IMR-90 (cell line): Measurements from ENCODE around the gene ZBTB7B.

Experiments
- CEBPB ChIP-seq: IDR thresholded peaks from 2 replicates; pipeline ENCODE4 v1.6.1; 2012; ENCODE audit warnings: low read depth, low read length, improper control_type of control experiment
- CHD1 ChIP-seq: IDR thresholded peaks from 2 replicates; pipeline ENCODE4 v1.6.1; 2012; ENCODE audit warnings: low read depth, low read length, improper control_type of control experiment
- CTCF ChIP-seq: conservative IDR thresholded peaks from 2 replicates; pipeline ENCODE4 v1.5.1; 2012; ENCODE audit warnings: mild to moderate bottlenecking, low read depth, low read length, improper control_type of control experiment
- MAZ ChIP-seq: IDR thresholded peaks from 2 replicates; pipeline ENCODE4 v1.6.1; 2012; ENCODE audit warnings: low read depth, mild to moderate bottlenecking, low read length, improper control_type of control experiment, moderate library complexity, borderline replicate concordance
- MXI1 ChIP-seq: IDR thresholded peaks from 2 replicates; pipeline ENCODE4 v1.6.1; 2012; ENCODE audit warnings: low read depth, mild to moderate bottlenecking, low read length, moderate library complexity, borderline replicate concordance
- NFE2L2 ChIP-seq: fragments of 150-350 bp; IDR thresholded peaks from 2 replicates; pipeline ENCODE4 v1.6.1; 2016; ENCODE audit warnings: low read depth, mild to moderate bottlenecking, low read length
- POLR2A ChIP-seq: IDR thresholded peaks from 2 replicates; pipeline ENCODE4 v1.6.1; 2012; ENCODE audit warnings: mild to moderate bottlenecking, low read depth, low read length
- RAD21 ChIP-seq: IDR thresholded peaks from 2 replicates; pipeline ENCODE4 v1.6.1; 2012; ENCODE audit warnings: low read length, improper control_type of control experiment
- RCOR1 ChIP-seq: IDR thresholded peaks from 2 replicates; pipeline ENCODE4 v1.6.1; 2012; ENCODE audit warnings: mild to moderate bottlenecking, low read length, improper control_type of control experiment; ENCODE audit not compliant: insufficient replicate concordance
- SMC3 ChIP-seq: fragments of 150-350 bp; IDR thresholded peaks from 2 replicates; pipeline ENCODE4 v1.6.1; 2016; ENCODE audit warnings: low read depth, mild to moderate bottlenecking, antibody characterized with exemption, low read length, moderate library complexity
- USF2 ChIP-seq: fragments of 150-350 bp; IDR thresholded peaks from 2 replicates; pipeline ENCODE4 v1.6.1; 2017; ENCODE audit warnings: mild to moderate bottlenecking, antibody characterized with exemption, low read length, low read depth

- TF ChIP-seq POLR2A (no peak), CTCF (no peak), RAD21 (no peak), CEBPB (no peak), MAZ (no peak), RCOR1 (no peak), USF2 (no peak), SMC3 (no peak), MXI1 (no peak), CHD1 (no peak), NFE2L2 (no peak)
Measured at GRCh38 chr1:154996966-154997701, 5.5 kb upstream of the ZBTB7B start.
